Transverse colon (tissue), 4 donors: ENCODE results near the gene NTF3. TPM values are rescaled to one million over a fixed set of nuclear protein-coding genes. Genes with fewer than 3 reads are reported as not detected.

Experiments
- DNase-seq: peaks from one replicate; pipeline ENCODE4 v3.0.0-alpha.2; 2019
- H3K27ac ChIP-seq, 4 donors: fragments of 200-600 bp; sonication (generic); 2 replicates each; pipeline ENCODE4 v1.5.1; 2016 to 2018; ENCODE audit warnings: inconsistent platforms in 4 of 4
- H3K27me3 ChIP-seq: fragments of 200-600 bp; sonication (generic); 2 replicates; pipeline ENCODE4 v1.5.1; 2017; ENCODE audit warnings: inconsistent platforms
- H3K36me3 ChIP-seq, 4 donors: fragments of 200-600 bp; sonication (generic); 2 replicates each; pipeline ENCODE4 v1.5.1; 2017 to 2019; ENCODE audit warnings: inconsistent platforms in 4 of 4
- H3K4me1 ChIP-seq, 4 donors: fragments of 200-600 bp; sonication (generic); 2 replicates each; pipeline ENCODE4 v1.5.1; 2017 to 2020; ENCODE audit warnings: inconsistent platforms in 4 of 4
- H3K4me3 ChIP-seq, 4 donors: fragments of 200-600 bp; sonication (generic); 1 replicate in 1 of 4; 2 replicates in 3 of 4; pipeline versions ENCODE4 v1.5.1 to v1.6.1; 2017 to 2019; ENCODE audit warnings: inconsistent platforms in 4 of 4
- H3K9me3 ChIP-seq, 2 donors: fragments of 200-600 bp; sonication (generic); 2 replicates each; pipeline ENCODE4 v1.5.1; 2017 to 2019; ENCODE audit warnings: inconsistent platforms in 2 of 2
- CTCF ChIP-seq, 5 experiments: fragments of 200-600 bp in 3 of 5; fragments of 450-650 bp in 2 of 5; sonication (generic) in 3 of 5; IDR thresholded peaks; 1 replicate in 2 of 5; 2 replicates in 3 of 5; pipeline ENCODE4 v1.5.1; 2016 to 2017; ENCODE audit warnings: antibody characterized with exemption in 5 of 5, inconsistent platforms in 3 of 5, mild to moderate bottlenecking in 2 of 5, moderate library complexity in 1 of 5
- EP300 ChIP-seq: sonication (generic); formaldehyde crosslinking; IDR thresholded peaks from one replicate; pipeline ENCODE4 v1.6.1; 2017; ENCODE audit warnings: antibody characterized with exemption, low read depth
- POLR2A ChIP-seq: fragments of 450-650 bp; IDR thresholded peaks from one replicate; pipeline ENCODE4 v1.6.1; 2016; ENCODE audit warnings: antibody characterized with exemption, mild to moderate bottlenecking, moderate library complexity
- POLR2AphosphoS5 ChIP-seq, 3 donors: sonication (generic); formaldehyde crosslinking; IDR thresholded peaks; one replicate each; pipeline ENCODE4 v1.6.1; 2016; ENCODE audit warnings: antibody characterized with exemption in 3 of 3
- WGBS, 2 donors: methylation state at CpG; one replicate each; pipeline ENCODE4 v1.1.5; 2018; ENCODE audit warnings: low coverage in 1 of 2; 5-methylcytosine and 5-hydroxymethylcytosine counted together
- in situ Hi-C, 4 donors: fragments of 200-750 bp; cut with MboI; loops; one replicate each; pipeline versions ENCODE4 v1.15.0 to v1.15.1; 2017; ENCODE audit warnings: low sequenced_read_pairs in 3 of 4, low pct_ligation_motif_present in 1 of 4, low pct_unique_long_range_greater_than_20kb in 1 of 4
- intact Hi-C: fragments of 100-400 bp; cut with DNase I; formaldehyde crosslinking; loops from one replicate; pipeline ENCODE4 v1.15.1; 2023; ENCODE audit warnings: low total_unique reads
- total RNA-seq, 4 donors: library from RNA; depleted of rRNA; stranded (reverse); fragments of >200 nt; gene quantifications; one replicate each; pipeline ENCODE4 v1.1.0, GENCODE V29; 2016

Gene NTF3
- total RNA-seq, 4 donors from 2014 or later: 0.68 TPM; not detected in 3

GRCh38 chr12:5439371-5439771 lies 7.5 kb downstream of the NTF3 start:
- no peak for DNase-seq
- 43 to 51% methylated on average over 3 to 4 of the region's 4 CpGs for WGBS, 2 donors
- in situ Hi-C loops: loop anchor here (10.0 to 25.0 kb wide), 3 partner anchors 245 to 348 kb away; no protein-coding TSS in a partner anchor
- no peak overlapping the region for H3K4me3 ChIP-seq
- H3K9me3 ChIP-seq: no peaks in the 10 kb centered on the region
- no peaks in the 10 kb centered on the region for H3K36me3 ChIP-seq
- intact Hi-C loops: no loop called here
- H3K27ac ChIP-seq: no peak overlapping the region
- H3K4me1 ChIP-seq: peaks cover 0 to 9% (median 2%) of the 10 kb centered on the region in 4 donors
- peak in 2 of 5 experiments; percentile 18 to 40 for TF ChIP-seq CTCF (IDR thresholded peaks at IDR 0.05)
- TF ChIP-seq POLR2A: no peak
- TF ChIP-seq EP300: no peak
- peaks cover 22% of the 10 kb centered on the region for H3K27me3 ChIP-seq

- Histone ChIP-seq H3K36me3 (no peaks in the 10 kb centered on the region), H3K4me1 (peaks cover 0 to 9% (median 2%) of the 10 kb centered on the region in 4 donors), H3K4me3 (no peak overlapping the region), H3K27me3 (peaks cover 18% of the 10 kb centered on the region), H3K27ac (no peak overlapping the region), H3K9me3 (no peaks in the 10 kb centered on the region)
- DNase-seq: no peak
- no peak for TF ChIP-seq CTCF (IDR thresholded peaks at IDR 0.05)
- no peak for TF ChIP-seq POLR2AphosphoS5 (IDR thresholded peaks at IDR 0.05)
- no peak for TF ChIP-seq POLR2A
- TF ChIP-seq EP300: no peak
- in situ Hi-C loops (loop anchor here (10.0 to 25.0 kb wide), 4 partner anchors 245 to 347 kb away; no protein-coding TSS in a partner anchor), intact Hi-C loops (loop anchor here (5.0 kb wide), 1 partner anchor 268 kb away; no protein-coding TSS in a partner anchor)
Observed at GRCh38 chr12:5439788-5440300, 7.9 kb downstream of the NTF3 start.

- no peak for DNase-seq
- Histone ChIP-seq H3K27ac (no peak overlapping the region), H3K4me3 (no peak overlapping the region), H3K4me1 (peaks cover 0 to 9% (median 2%) of the 10 kb centered on the region in 4 donors), H3K27me3 (peaks cover 7% of the 10 kb centered on the region), H3K9me3 (no peaks in the 10 kb centered on the region), H3K36me3 (no peaks in the 10 kb centered on the region)
- WGBS, 2 donors: 64 to 76% methylated on average over 5 to 7 of the region's 7 CpGs
- in situ Hi-C loops (loop anchor here (10.0 to 25.0 kb wide), 3 partner anchors 254 to 346 kb away; no protein-coding TSS in a partner anchor), intact Hi-C loops (loop anchor here (5.0 kb wide), 1 partner anchor 269 kb away; no protein-coding TSS in a partner anchor)
- no peak for TF ChIP-seq EP300
- TF ChIP-seq CTCF (IDR thresholded peaks at IDR 0.05): no peak
- TF ChIP-seq POLR2A: no peak
- no peak for TF ChIP-seq POLR2AphosphoS5 (IDR thresholded peaks at IDR 0.05)
Observed at GRCh38 chr12:5440978-5441377, 9.1 kb downstream of the NTF3 start.

- H3K27me3 ChIP-seq: peaks cover under 1% of the 10 kb centered on the region
- no peak overlapping the region for H3K27ac ChIP-seq
- intact Hi-C loops: loop anchor here (5.0 kb wide), 1 partner anchor 269 kb away; no protein-coding TSS in a partner anchor
- peaks cover 0 to 9% (median 2%) of the 10 kb centered on the region in 4 donors for H3K4me1 ChIP-seq
- no peak for DNase-seq
- WGBS, 2 donors: 76 to 83% methylated on average over 3 to 10 of the region's 10 CpGs
- in situ Hi-C loops: loop anchor here (10.0 to 25.0 kb wide), 3 partner anchors 254 to 346 kb away; no protein-coding TSS in a partner anchor
- no peaks in the 10 kb centered on the region for H3K9me3 ChIP-seq
- no peaks in the 10 kb centered on the region for H3K36me3 ChIP-seq
- TF ChIP-seq EP300 (no peak), POLR2A (no peak), POLR2AphosphoS5 (IDR thresholded peaks at IDR 0.05) (no peak), CTCF (IDR thresholded peaks at IDR 0.05) (no peak)
- H3K4me3 ChIP-seq: no peak overlapping the region
Observed at GRCh38 chr12:5441497-5442236, 9.8 kb downstream of the NTF3 start.
